Vagina (tissue), 2 donors: ENCODE measurements around the gene ARHGAP42. TPM values are rescaled to one million over a fixed set of nuclear protein-coding genes. Genes with fewer than 3 reads are reported as not detected.

Experiments used
- DNase-seq, 2 donors: peaks; one replicate each; pipeline ENCODE4 v3.0.0-alpha.2; 2017; ENCODE audit errors: extremely low spot score in 2 of 2
- H3K27ac ChIP-seq: fragments of 200-600 bp; sonication (generic); one replicate; pipeline ENCODE4 v1.5.1; 2019
- H3K27me3 ChIP-seq: fragments of 200-600 bp; sonication (generic); one replicate; pipeline ENCODE4 v1.5.1; 2019
- H3K36me3 ChIP-seq, 2 donors: fragments of 200-600 bp; sonication (generic); one replicate each; pipeline ENCODE4 v1.5.1; 2017 to 2019
- H3K4me1 ChIP-seq: fragments of 200-600 bp; sonication (generic); one replicate; pipeline ENCODE4 v1.5.1; 2019
- H3K4me3 ChIP-seq, 2 donors: fragments of 200-600 bp; sonication (generic); 1 replicate in 1 of 2; 2 replicates in 1 of 2; pipeline ENCODE4 v1.5.1; 2016 to 2019
- H3K9me3 ChIP-seq: fragments of 200-600 bp; sonication (generic); one replicate; pipeline ENCODE4 v1.5.1; 2019
- POLR2A ChIP-seq, 2 donors: fragments of 450-650 bp; IDR thresholded peaks; one replicate each; pipeline ENCODE4 v1.6.1; 2017; ENCODE audit warnings: antibody characterized with exemption in 2 of 2, mild to moderate bottlenecking in 2 of 2, moderate library complexity in 2 of 2
- POLR2AphosphoS5 ChIP-seq, 2 donors: sonication (generic); formaldehyde crosslinking; IDR thresholded peaks; one replicate each; pipeline ENCODE4 v1.9.0; 2017; ENCODE audit warnings: antibody characterized with exemption in 2 of 2, mild to moderate bottlenecking in 2 of 2, low read depth in 1 of 2; ENCODE audit not compliant: insufficient read depth in 1 of 2
- intact Hi-C: fragments of 100-400 bp; cut with DNase I; formaldehyde crosslinking; loops from one replicate; pipeline ENCODE4 v1.15.1; 2023
- total RNA-seq: library from RNA; depleted of rRNA; stranded (reverse); fragments of >200 nt; gene quantifications from one replicate; pipeline ENCODE4 v1.2.3, GENCODE V29; 2016
- TF ChIP-seq, protein P1 (sequence below), 3 experiments: fragments of 450-650 bp in 2 of 3; fragments of 200-600 bp in 1 of 3; sonication (generic) in 1 of 3; IDR thresholded peaks; one replicate each; pipeline ENCODE4 v1.5.1; 2017 to 2019; ENCODE audit warnings: antibody characterized with exemption in 3 of 3, mild to moderate bottlenecking in 2 of 3, moderate library complexity in 2 of 3

The ARHGAP42 gene
- total RNA-seq, 1 donor from 2014 or later = 5.9 TPM

DNA sequence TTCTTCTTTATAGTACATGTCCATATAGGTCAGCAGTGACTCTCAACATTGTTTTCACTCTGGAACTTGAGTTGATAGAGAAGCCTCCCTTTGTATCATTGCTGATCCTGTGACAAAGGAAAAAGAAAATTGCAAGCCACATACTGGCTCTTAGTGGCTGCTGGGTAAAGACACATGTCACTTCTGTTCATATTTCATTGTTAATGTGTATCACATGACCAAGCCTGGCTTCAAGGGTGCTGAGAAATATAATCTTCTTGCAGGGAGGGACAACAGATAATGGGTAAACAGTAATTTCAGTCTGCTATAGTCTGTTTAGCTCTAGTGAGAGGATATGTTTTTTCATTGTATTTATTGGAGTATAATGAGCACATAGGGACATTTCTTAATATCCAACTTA lies 269.3 kb downstream of the ARHGAP42 start:
- TF ChIP-seq POLR2AphosphoS5 (IDR thresholded peaks at IDR 0.05; ENCODE audit: insufficient read depth in 1 of 2, low read depth in 1 of 2) (no peak), POLR2A (IDR thresholded peaks at IDR 0.05) (no peak)
- TF ChIP-seq, protein P1, sequence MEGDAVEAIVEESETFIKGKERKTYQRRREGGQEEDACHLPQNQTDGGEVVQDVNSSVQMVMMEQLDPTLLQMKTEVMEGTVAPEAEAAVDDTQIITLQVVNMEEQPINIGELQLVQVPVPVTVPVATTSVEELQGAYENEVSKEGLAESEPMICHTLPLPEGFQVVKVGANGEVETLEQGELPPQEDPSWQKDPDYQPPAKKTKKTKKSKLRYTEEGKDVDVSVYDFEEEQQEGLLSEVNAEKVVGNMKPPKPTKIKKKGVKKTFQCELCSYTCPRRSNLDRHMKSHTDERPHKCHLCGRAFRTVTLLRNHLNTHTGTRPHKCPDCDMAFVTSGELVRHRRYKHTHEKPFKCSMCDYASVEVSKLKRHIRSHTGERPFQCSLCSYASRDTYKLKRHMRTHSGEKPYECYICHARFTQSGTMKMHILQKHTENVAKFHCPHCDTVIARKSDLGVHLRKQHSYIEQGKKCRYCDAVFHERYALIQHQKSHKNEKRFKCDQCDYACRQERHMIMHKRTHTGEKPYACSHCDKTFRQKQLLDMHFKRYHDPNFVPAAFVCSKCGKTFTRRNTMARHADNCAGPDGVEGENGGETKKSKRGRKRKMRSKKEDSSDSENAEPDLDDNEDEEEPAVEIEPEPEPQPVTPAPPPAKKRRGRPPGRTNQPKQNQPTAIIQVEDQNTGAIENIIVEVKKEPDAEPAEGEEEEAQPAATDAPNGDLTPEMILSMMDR (IDR thresholded peaks at IDR 0.05) = no peak
- DNase-seq = no peak
- intact Hi-C loops = no loop called here

DNA sequence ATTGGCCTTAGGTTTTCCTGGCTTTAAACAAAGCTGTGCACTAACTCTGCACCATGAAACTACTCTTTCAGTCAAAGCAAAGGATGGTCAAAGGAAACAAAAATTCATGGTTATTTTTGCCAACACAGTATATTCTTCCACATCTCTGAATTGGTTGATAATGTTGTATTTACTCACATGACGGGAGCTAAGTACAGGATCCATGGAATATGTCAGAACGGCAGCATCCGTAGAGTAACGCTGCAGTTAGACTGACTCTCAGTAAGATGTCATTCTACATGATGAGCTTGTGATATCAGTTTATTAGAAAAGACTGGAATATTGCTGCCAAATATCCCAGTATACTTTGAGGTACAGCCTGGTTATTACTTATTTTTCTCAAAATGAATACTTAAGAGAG lies 270.4 kb downstream of the ARHGAP42 start:
- intact Hi-C loops = no loop called here
- no peak for DNase-seq
- Histone ChIP-seq H3K4me1 (no peaks in the 10 kb centered on the region), H3K27ac (no peak overlapping the region), H3K4me3 (no peak overlapping the region), H3K27me3 (no peaks in the 10 kb centered on the region), H3K36me3 (no peaks in the 10 kb centered on the region), H3K9me3 (no peaks in the 10 kb centered on the region)
- TF ChIP-seq POLR2AphosphoS5 (IDR thresholded peaks at IDR 0.05; ENCODE audit: insufficient read depth in 1 of 2, low read depth in 1 of 2) (no peak), POLR2A (IDR thresholded peaks at IDR 0.05) (no peak)
- TF ChIP-seq, protein P1 (IDR thresholded peaks at IDR 0.05) = no peak

More for the DNA sequence above, 269.3 kb downstream of the ARHGAP42 start:
- Histone ChIP-seq H3K9me3 (no peaks in the 10 kb centered on the region), H3K27ac (no peak overlapping the region), H3K4me1 (no peaks in the 10 kb centered on the region), H3K4me3 (no peak overlapping the region), H3K27me3 (no peaks in the 10 kb centered on the region), H3K36me3 (no peaks in the 10 kb centered on the region)

- no peaks in the 10 kb centered on the region for H3K4me1 ChIP-seq
- H3K4me3 ChIP-seq = no peak overlapping the region
- H3K36me3 ChIP-seq = no peaks in the 10 kb centered on the region
- no peak overlapping the region for H3K27ac ChIP-seq
- H3K9me3 ChIP-seq = no peaks in the 10 kb centered on the region
- TF ChIP-seq POLR2AphosphoS5 (IDR thresholded peaks at IDR 0.05; ENCODE audit: insufficient read depth in 1 of 2, low read depth in 1 of 2) = no peak
- no peak for TF ChIP-seq POLR2A (IDR thresholded peaks at IDR 0.05)
- TF ChIP-seq, protein P1 (IDR thresholded peaks at IDR 0.05) = no peak
- no peak for DNase-seq
- no peaks in the 10 kb centered on the region for H3K27me3 ChIP-seq
- intact Hi-C loops = no loop called here
Measured at GRCh38 chr11:100961633-100962032, 274.5 kb downstream of the ARHGAP42 start.

GRCh38 chr11:100963375-100963774 lies 276.3 kb downstream of the ARHGAP42 start:
- Histone ChIP-seq H3K36me3 (no peaks in the 10 kb centered on the region), H3K4me3 (no peak overlapping the region), H3K4me1 (no peaks in the 10 kb centered on the region), H3K9me3 (no peaks in the 10 kb centered on the region), H3K27ac (no peak overlapping the region), H3K27me3 (no peaks in the 10 kb centered on the region)
- TF ChIP-seq POLR2AphosphoS5 (IDR thresholded peaks at IDR 0.05; ENCODE audit: insufficient read depth in 1 of 2, low read depth in 1 of 2) = no peak
- TF ChIP-seq, protein P1 (IDR thresholded peaks at IDR 0.05) = no peak
- no peak for TF ChIP-seq POLR2A (IDR thresholded peaks at IDR 0.05)
- no peak for DNase-seq
- intact Hi-C loops = no loop called here

GRCh38 chr11:100964435-100964834 lies 277.3 kb downstream of the ARHGAP42 start:
- Histone ChIP-seq H3K4me1 (no peaks in the 10 kb centered on the region), H3K36me3 (no peaks in the 10 kb centered on the region), H3K27me3 (no peaks in the 10 kb centered on the region), H3K9me3 (peaks cover 5% of the 10 kb centered on the region), H3K4me3 (no peak overlapping the region), H3K27ac (no peak overlapping the region)
- no peak for DNase-seq
- intact Hi-C loops = no loop called here
- no peak for TF ChIP-seq POLR2AphosphoS5 (IDR thresholded peaks at IDR 0.05; ENCODE audit: insufficient read depth in 1 of 2, low read depth in 1 of 2)
- TF ChIP-seq, protein P1 (IDR thresholded peaks at IDR 0.05) = no peak
